ENCODE results near the gene GARIN5B.
"Not testable (repeated sequence)": the region's sequence is repeated elsewhere in the genome, so short reads cannot be mapped to it uniquely, and the experiment has no call there.

Gene GARIN5B

DNA sequence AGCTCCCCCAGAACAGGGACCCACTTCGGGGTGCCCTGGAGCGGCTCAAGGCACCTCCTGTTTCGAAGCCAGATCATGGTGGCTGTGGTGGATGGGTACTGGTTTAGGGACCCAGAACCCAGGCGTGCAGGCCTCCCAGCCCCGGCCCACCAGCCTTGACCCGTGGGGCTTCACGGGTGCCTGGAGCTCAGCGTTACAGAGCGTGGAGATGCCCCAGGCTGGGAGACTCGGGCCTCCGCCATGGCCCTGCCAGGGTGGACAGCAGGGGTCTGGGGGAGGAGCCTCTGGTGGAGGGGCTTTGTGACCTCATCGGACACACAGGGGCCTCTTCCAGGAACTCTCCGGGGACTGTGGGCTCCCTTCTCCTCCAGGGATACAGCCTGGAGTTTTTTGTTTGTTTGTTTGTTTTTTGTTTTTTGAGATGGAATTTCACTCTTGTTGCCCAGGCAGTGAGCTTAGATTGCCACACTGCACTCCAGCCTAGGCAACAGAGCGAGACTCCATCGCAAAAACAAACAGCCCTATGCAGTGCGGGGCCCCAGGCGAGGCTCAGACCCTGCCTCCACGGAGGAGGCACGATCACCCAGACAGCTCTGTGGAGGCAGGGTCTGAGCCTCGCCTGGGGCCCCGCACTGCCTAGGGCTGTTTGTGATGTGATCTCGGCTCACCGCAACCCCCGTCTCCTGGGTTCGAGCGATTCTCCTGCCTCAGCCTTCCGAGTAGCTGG lies at the start of gene GARIN5B:
TSS of gene GARIN5B (minus strand) at position 271 of the 727 bp plus-strand sequence. CDS start at position 77, 194 bp downstream.
- H3K9ac ChIP-seq (ENCODE audit: low read length in 2 of 2), result no peak within 1 kb of the TSS
- H3K27ac ChIP-seq (ENCODE audit: low read length), result no peak within 1 kb of the TSS
- no peaks in the 10 kb centered on the region for H3K4me1 ChIP-seq (ENCODE audit: control insufficient read depth, insufficient read depth, low read length)
- no peaks in the 10 kb centered on the region for H3K36me3 ChIP-seq (ENCODE audit: control insufficient read depth in 2 of 2, insufficient read depth in 2 of 2, low read length in 2 of 2)
- H3K9me3 ChIP-seq (ENCODE audit: control insufficient read depth in 2 of 2, low read length in 2 of 2), result no peaks in the 10 kb centered on the region
- H3K27me3 ChIP-seq (ENCODE audit: control insufficient read depth in 1 of 2, insufficient read depth in 2 of 2, low read length in 2 of 2), result peaks cover 4 to 5% of the 10 kb centered on the region in 2 donors
- no peak within 1 kb of the TSS for H3K4me3 ChIP-seq (ENCODE audit: low read length in 2 of 2)

DNA sequence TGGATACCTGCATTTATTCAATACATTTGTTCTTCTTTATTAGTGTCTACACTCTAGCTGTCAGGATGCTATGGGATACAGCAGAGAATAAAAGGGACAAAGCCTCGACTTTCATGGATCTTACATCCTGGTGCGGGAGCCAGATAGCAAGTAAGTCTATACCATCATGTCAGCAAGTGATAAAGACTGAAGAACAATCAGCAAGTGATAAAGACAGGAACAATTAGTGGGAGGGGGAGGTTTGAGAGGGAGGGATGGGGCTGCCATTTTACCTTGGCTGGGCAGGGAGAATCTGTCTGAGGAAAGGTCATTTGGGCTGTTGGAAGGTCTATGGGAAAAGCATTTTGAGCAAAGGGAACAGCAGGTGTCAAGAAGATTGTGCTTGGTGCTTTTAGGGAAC lies 47.1 kb upstream of the GARIN5B start:
- no peaks in the 10 kb centered on the region for H3K27me3 ChIP-seq (ENCODE audit: control insufficient read depth in 1 of 2, insufficient read depth in 2 of 2, low read length in 2 of 2)
- peaks cover 7% of the 10 kb centered on the region in 2 donors for H3K36me3 ChIP-seq (ENCODE audit: control insufficient read depth in 2 of 2, insufficient read depth in 2 of 2, low read length in 2 of 2)
- H3K4me1 ChIP-seq (ENCODE audit: control insufficient read depth, insufficient read depth, low read length), result peaks cover 22% of the 10 kb centered on the region
- no peak overlapping the region for H3K9ac ChIP-seq (ENCODE audit: low read length in 2 of 2)
- H3K4me3 ChIP-seq (ENCODE audit: low read length in 2 of 2), result no peak overlapping the region
- H3K9me3 ChIP-seq (ENCODE audit: control insufficient read depth in 2 of 2, low read length in 2 of 2), result no peaks in the 10 kb centered on the region
- H3K27ac ChIP-seq (ENCODE audit: low read length), result no peak overlapping the region

DNA sequence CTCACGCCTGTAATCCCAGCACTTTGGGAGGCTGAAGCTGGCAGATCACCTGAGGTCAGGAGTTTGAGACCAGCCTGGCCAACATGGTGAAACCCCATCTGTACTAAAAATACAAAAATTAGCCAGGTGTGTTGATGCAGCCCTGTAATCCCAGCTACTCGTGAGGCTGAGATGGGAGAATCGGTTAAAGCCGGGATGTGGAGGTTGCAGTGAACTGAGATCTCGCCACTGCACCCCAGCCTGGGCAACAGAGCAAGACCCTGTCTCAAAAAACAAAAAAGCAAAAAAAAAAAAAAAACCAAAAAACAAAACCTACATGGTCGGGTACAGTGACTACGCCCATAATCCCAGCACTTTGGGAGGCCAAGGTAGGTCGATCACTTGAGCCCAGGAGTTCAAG lies 46.1 kb upstream of the GARIN5B start:
- peaks cover 22% of the 10 kb centered on the region for H3K4me1 ChIP-seq (ENCODE audit: control insufficient read depth, insufficient read depth, low read length)
- not testable (repeated sequence) for H3K36me3 ChIP-seq (ENCODE audit: control insufficient read depth in 2 of 2, insufficient read depth in 2 of 2, low read length in 2 of 2); H3K9me3 ChIP-seq (ENCODE audit: control insufficient read depth in 2 of 2, low read length in 2 of 2); H3K27ac ChIP-seq (ENCODE audit: low read length); H3K27me3 ChIP-seq (ENCODE audit: control insufficient read depth in 1 of 2, insufficient read depth in 2 of 2, low read length in 2 of 2); H3K9ac ChIP-seq (ENCODE audit: low read length in 2 of 2); H3K4me3 ChIP-seq (ENCODE audit: low read length in 2 of 2)

DNA sequence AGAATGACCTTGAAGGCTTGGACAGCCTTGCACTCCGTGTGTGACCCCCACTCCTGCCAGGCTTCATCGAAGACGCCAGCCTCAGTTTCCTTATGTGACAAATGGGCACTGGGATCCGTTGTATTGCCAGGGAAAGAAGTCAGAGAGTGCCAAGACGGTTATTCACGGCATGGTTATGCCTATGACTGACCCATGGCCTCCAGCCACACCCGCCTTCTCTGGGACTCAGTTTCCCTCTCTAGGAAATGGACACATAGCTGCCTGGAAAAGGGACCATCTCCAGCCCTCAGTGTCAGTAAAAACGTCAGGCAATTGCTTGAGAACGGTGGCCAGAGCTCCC lies 45.4 kb upstream of the GARIN5B start:
- Histone ChIP-seq H3K9me3 (ENCODE audit: control insufficient read depth in 2 of 2, low read length in 2 of 2) (no peaks in the 10 kb centered on the region), H3K4me3 (ENCODE audit: low read length in 2 of 2) (peak overlapping the region; percentile 81 to 93), H3K27ac (ENCODE audit: low read length) (peak overlapping the region; percentile 99), H3K4me1 (ENCODE audit: control insufficient read depth, insufficient read depth, low read length) (peaks cover 22% of the 10 kb centered on the region), H3K9ac (ENCODE audit: low read length in 2 of 2) (peak overlapping the region; percentile 79 to 90), H3K36me3 (ENCODE audit: control insufficient read depth in 2 of 2, insufficient read depth in 2 of 2, low read length in 2 of 2) (peaks cover 7 to 12% of the 10 kb centered on the region in 2 donors), H3K27me3 (ENCODE audit: control insufficient read depth in 1 of 2, insufficient read depth in 2 of 2, low read length in 2 of 2) (no peaks in the 10 kb centered on the region)

DNA sequence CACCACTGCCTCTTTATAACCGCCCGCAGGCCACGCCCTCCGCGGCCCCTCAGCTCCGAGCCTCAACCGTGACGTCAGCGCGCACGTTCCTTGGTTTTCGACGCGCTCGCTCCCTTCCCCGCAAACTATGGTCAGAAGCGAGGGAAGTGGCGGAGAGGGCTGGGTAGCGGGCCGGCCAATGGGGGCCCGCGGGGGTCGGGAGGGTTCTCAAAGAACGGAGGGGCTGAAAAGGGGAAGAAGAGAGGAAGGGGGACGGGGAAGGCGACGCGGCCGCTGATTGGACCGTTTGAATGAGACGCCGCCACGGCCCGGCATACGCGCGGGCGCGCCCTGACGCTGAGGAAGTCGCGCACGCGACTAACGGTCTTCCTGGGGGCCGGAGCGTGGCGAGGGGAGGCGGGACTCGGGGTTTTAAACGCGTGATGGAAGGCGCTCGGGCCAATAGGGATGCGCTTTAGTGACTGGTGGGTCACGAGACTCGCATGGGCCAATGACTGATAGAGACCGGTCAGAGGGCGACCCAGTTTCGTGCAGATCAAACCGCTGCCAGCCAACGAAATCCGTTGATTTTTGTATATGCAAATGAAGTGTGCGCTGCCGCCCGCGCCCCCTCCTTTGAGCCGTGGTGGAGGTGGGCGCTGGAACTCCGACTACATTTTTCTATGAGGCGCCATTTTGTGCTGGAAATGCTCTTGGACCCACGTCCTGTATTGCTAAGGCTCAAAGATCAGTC lies 44.9 kb upstream of the GARIN5B start:
- peak overlapping the region; percentile 81 to 90 for H3K9ac ChIP-seq (ENCODE audit: low read length in 2 of 2)

DNA sequence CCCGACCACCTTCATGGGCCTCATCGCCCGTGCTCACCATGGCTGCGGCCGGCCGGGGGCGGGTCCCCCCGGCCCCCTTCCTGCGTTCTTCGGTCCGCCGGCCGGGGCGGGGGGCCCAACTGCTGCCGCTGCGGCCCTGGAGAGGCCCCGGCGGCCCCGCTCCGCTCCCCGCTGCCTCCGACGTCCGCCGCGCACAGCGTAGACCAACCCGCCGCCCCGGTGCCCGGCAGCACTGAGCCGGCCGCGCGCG lies 44.4 kb upstream of the GARIN5B start, which contains the start of gene UBE2S:
TSS of gene UBE2S (minus strand) at position 239 of the 250 bp plus-strand sequence. CDS start at position 40, 199 bp downstream.
- H3K27ac ChIP-seq (ENCODE audit: low read length), result peak within 1 kb of the TSS; percentile 99
- H3K27me3 ChIP-seq (ENCODE audit: control insufficient read depth in 1 of 2, insufficient read depth in 2 of 2, low read length in 2 of 2); H3K9me3 ChIP-seq (ENCODE audit: control insufficient read depth in 2 of 2, low read length in 2 of 2): not testable (repeated sequence)
- H3K9ac ChIP-seq (ENCODE audit: low read length in 2 of 2), result peak within 1 kb of the TSS; percentile 81 to 90
- H3K36me3 ChIP-seq (ENCODE audit: control insufficient read depth in 2 of 2, insufficient read depth in 2 of 2, low read length in 2 of 2), result peaks cover 17 to 20% of the 10 kb centered on the region in 2 donors
- H3K4me1 ChIP-seq (ENCODE audit: control insufficient read depth, insufficient read depth, low read length), result peaks cover 22% of the 10 kb centered on the region
- H3K4me3 ChIP-seq (ENCODE audit: low read length in 2 of 2), result peak within 1 kb of the TSS; percentile 81 to 93

More for the DNA sequence above, 44.9 kb upstream of the GARIN5B start:
- Histone ChIP-seq H3K4me1 (ENCODE audit: control insufficient read depth, insufficient read depth, low read length) (peaks cover 22% of the 10 kb centered on the region), H3K4me3 (ENCODE audit: low read length in 2 of 2) (peak overlapping the region; percentile 81 to 93), H3K36me3 (ENCODE audit: control insufficient read depth in 2 of 2, insufficient read depth in 2 of 2, low read length in 2 of 2) (peaks cover 12 to 16% of the 10 kb centered on the region in 2 donors), H3K27ac (ENCODE audit: low read length) (peak overlapping the region; percentile 99), H3K27me3 (ENCODE audit: control insufficient read depth in 1 of 2, insufficient read depth in 2 of 2, low read length in 2 of 2) (no peaks in the 10 kb centered on the region), H3K9me3 (ENCODE audit: control insufficient read depth in 2 of 2, low read length in 2 of 2) (no peaks in the 10 kb centered on the region)

DNA sequence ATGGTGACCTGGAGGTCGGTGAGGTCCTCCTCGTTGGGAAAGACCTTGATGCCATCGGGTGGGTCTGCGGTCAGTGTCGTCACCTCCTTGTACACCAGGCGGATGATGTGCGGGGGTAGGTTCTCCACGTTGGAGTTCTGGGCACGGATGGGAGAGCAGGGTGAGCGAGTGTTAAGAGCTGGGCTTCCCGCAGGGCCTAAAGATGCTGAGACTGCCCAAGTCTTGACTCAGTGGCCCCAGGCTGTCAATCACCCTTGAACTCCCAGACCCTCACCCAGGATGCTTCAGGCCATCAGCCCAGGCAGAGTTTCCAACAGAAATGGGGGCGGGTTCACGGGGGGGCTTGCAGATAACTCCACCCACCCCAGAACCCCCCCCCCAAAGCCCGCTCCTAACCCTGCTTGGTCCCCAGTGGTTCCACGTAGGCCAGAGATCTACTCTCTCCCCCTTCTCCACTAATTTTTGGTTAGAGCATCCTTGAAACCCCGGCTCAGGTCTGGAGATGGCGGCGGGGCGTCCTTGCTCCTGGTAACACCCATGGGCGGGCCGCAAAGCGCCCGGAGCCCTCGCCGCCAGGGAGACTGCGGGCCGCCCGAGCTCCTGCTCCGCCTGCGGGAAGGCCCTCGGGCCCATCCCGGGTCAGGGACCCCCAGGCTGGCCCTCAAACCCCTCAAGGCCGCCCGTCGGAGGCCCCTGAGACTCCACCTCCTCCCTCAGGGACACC lies 43.9 kb upstream of the GARIN5B start:
- Histone ChIP-seq H3K4me1 (ENCODE audit: control insufficient read depth, insufficient read depth, low read length) (peaks cover 22% of the 10 kb centered on the region), H3K4me3 (ENCODE audit: low read length in 2 of 2) (peak overlapping the region; percentile 73 to 81), H3K9ac (ENCODE audit: low read length in 2 of 2) (peak overlapping the region; percentile 81 to 90)

DNA sequence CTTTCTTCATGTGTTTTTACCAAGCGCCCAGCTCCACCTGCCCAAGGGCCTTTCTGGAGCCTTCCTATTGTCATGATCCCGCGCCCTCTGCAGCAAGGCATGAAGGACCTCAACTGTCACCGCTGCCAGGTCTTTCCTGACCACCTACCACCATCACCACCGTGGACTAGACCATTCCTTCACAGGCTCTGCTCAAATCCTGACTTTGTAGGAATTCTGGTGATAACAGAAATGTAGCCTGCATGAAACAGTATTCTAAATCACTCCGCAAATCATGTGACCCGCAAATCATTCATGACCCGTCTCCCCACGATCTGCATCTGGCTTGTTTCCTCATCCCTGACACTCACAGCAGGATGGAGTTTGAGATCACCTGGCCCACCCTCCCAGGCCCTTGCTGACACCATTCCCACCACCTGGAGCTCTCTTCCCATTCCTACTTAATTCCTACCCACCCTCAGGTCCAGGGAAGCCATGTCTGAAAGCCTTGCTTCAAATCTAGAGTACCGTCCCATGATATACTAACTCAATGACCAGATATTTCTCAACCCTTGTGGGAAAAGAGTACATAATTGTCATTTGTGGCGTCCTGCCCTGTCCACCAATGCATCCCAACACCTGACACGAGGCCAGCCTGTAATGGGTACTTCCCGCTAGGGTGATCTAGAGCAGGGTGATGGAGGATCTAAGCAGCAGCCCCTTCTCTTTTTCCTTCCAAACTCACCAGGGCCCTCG lies 43.2 kb upstream of the GARIN5B start:
- peaks cover 22% of the 10 kb centered on the region for H3K4me1 ChIP-seq (ENCODE audit: control insufficient read depth, insufficient read depth, low read length)
- H3K9ac ChIP-seq (ENCODE audit: low read length in 2 of 2), result peak overlapping the region in 1 of 2 donors; percentile 81
- H3K27me3 ChIP-seq (ENCODE audit: control insufficient read depth in 1 of 2, insufficient read depth in 2 of 2, low read length in 2 of 2), result no peaks in the 10 kb centered on the region
- no peaks in the 10 kb centered on the region for H3K9me3 ChIP-seq (ENCODE audit: control insufficient read depth in 2 of 2, low read length in 2 of 2)
- H3K4me3 ChIP-seq (ENCODE audit: low read length in 2 of 2), result peak overlapping the region; percentile 73 to 81
- H3K36me3 ChIP-seq (ENCODE audit: control insufficient read depth in 2 of 2, insufficient read depth in 2 of 2, low read length in 2 of 2), result peaks cover 26% of the 10 kb centered on the region in 2 donors
- H3K27ac ChIP-seq (ENCODE audit: low read length), result no peak overlapping the region

More for the DNA sequence above, 43.9 kb upstream of the GARIN5B start:
- Histone ChIP-seq H3K36me3 (ENCODE audit: control insufficient read depth in 2 of 2, insufficient read depth in 2 of 2, low read length in 2 of 2) (peaks cover 22 to 25% of the 10 kb centered on the region in 2 donors), H3K27me3 (ENCODE audit: control insufficient read depth in 1 of 2, insufficient read depth in 2 of 2, low read length in 2 of 2) (no peaks in the 10 kb centered on the region), H3K9me3 (ENCODE audit: control insufficient read depth in 2 of 2, low read length in 2 of 2) (no peaks in the 10 kb centered on the region), H3K27ac (ENCODE audit: low read length) (peak overlapping the region; percentile 99)

DNA sequence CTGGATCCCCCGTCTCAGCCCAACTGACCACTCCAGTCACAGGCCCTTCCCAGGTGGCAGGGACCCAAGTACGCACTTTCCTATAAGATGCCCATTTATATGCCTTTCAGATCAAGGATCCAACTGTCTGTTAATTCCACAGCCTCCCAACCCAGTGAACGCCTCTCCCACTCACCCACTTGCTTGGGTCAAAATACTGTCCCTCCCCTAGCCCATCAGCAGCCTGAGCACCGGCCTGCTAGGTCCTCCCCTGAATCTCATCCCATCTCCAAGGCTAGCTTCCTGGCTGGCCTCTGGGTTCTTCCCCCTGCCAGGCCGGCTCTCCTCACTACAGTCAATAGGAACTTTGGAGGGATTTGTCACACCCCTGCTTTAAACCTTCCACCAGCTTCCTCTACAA lies 42.6 kb upstream of the GARIN5B start:
- no peaks in the 10 kb centered on the region for H3K27me3 ChIP-seq (ENCODE audit: control insufficient read depth in 1 of 2, insufficient read depth in 2 of 2, low read length in 2 of 2)
- peaks cover 30% of the 10 kb centered on the region in 2 donors for H3K36me3 ChIP-seq (ENCODE audit: control insufficient read depth in 2 of 2, insufficient read depth in 2 of 2, low read length in 2 of 2)
- H3K4me3 ChIP-seq (ENCODE audit: low read length in 2 of 2), result no peak overlapping the region
- no peak overlapping the region for H3K27ac ChIP-seq (ENCODE audit: low read length)
- H3K9ac ChIP-seq (ENCODE audit: low read length in 2 of 2), result no peak overlapping the region
- H3K4me1 ChIP-seq (ENCODE audit: control insufficient read depth, insufficient read depth, low read length), result peaks cover 22% of the 10 kb centered on the region
- H3K9me3 ChIP-seq (ENCODE audit: control insufficient read depth in 2 of 2, low read length in 2 of 2), result no peaks in the 10 kb centered on the region

DNA sequence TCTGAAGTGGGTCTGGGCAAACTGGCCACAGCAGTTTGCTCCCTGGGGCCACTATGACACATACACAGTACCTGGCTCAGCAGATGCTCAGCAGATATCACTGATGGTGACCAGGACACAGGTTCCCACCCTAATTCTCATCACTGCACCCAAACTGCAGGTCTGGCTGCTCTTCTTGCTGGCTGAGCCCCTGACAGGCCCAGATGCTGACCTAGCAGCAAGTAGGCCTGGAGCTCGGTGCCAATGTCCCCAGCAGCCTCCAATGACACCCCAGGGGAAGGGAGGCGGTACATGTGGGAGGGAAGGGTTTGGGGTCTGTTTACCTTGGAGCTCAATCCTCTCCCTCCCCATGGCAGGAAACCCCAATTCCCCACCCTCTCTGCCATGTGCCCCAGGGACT lies 39.4 kb upstream of the GARIN5B start:
- H3K4me1 ChIP-seq (ENCODE audit: control insufficient read depth, insufficient read depth, low read length), result peaks cover 16% of the 10 kb centered on the region
- H3K27ac ChIP-seq (ENCODE audit: low read length), result no peak overlapping the region
- no peak overlapping the region for H3K9ac ChIP-seq (ENCODE audit: low read length in 2 of 2)
- H3K9me3 ChIP-seq (ENCODE audit: control insufficient read depth in 2 of 2, low read length in 2 of 2), result no peaks in the 10 kb centered on the region
- H3K36me3 ChIP-seq (ENCODE audit: control insufficient read depth in 2 of 2, insufficient read depth in 2 of 2, low read length in 2 of 2), result peaks cover 33 to 34% of the 10 kb centered on the region in 2 donors
- H3K27me3 ChIP-seq (ENCODE audit: control insufficient read depth in 1 of 2, insufficient read depth in 2 of 2, low read length in 2 of 2), result no peaks in the 10 kb centered on the region
- no peak overlapping the region for H3K4me3 ChIP-seq (ENCODE audit: low read length in 2 of 2)

All from stomach smooth muscle (tissue), 2 donors.